A549 (cell line): ENCODE measurements around the gene EMC8. TPM values are rescaled to one million over a fixed set of nuclear protein-coding genes. Genes with fewer than 3 reads are reported as not detected.
"Not testable (repeated sequence)": the region's sequence is repeated elsewhere in the genome, so short reads cannot be mapped to it uniquely, and the experiment has no call there.

Source experiments
- ATAC-seq, 2 experiments: fragments of 200-7000 bp in 1 of 2; fragments of >200 bp in 1 of 2; cut with Nextera tagmentation in 1 of 2; cut with Tn5 transposase in 1 of 2; 3 replicates each; pipeline versions ENCODE4 v1.8.0 to v1.9.1; 2018 to 2020; ENCODE audit warnings: mild to moderate bottlenecking in 1 of 2, moderate library complexity in 1 of 2
- CTCF ChIA-PET: fragments of 300-600 bp; sonication (Branson Sonifier 250); formaldehyde crosslinking; extraction: SDS; loops from one replicate; lab custom pipeline; 2021; ENCODE audit warnings: antibody characterized with exemption, inconsistent platforms; lab: Yijun Ruan, JAX
- POLR2A ChIA-PET: fragments of 350-600 bp; formaldehyde crosslinking; extraction: SDS; loops from one replicate; lab custom pipeline; 2021; ENCODE audit warnings: antibody characterized with exemption, inconsistent platforms; lab: Yijun Ruan, JAX
- DNase-seq, 2 experiments: peaks; one replicate each; pipeline versions ENCODE4 v3.0.0 to v3.0.0-alpha.2; 2011 to 2016; ENCODE audit warnings: low read depth in 1 of 2, low spot score in 1 of 2
- FAIRE-seq: peaks from 2 replicates; lab custom pipeline; 2011; peaks lifted over from hg19 to GRCh38; lab: Jason Lieb, UNC
- H3K27ac ChIP-seq, 2 experiments: fragments of >200 bp; sonication (Bioruptor Twin); formaldehyde crosslinking; 3 replicates each; pipeline ENCODE4 v1.5.1; 2016 to 2017
- H3K4me1 ChIP-seq: fragments of >200 bp; sonication (Bioruptor Twin); formaldehyde crosslinking; 3 replicates; pipeline ENCODE4 v1.6.1; 2016
- H3K4me2 ChIP-seq: fragments of >200 bp; sonication (Bioruptor Twin); formaldehyde crosslinking; 3 replicates; pipeline ENCODE4 v1.6.1; 2016
- H3K4me3 ChIP-seq: fragments of >200 bp; sonication (Bioruptor Twin); formaldehyde crosslinking; 3 replicates; pipeline ENCODE4 v1.5.1; 2016
- H3K9me3 ChIP-seq: fragments of >200 bp; sonication (Bioruptor Twin); formaldehyde crosslinking; 3 replicates; pipeline ENCODE4 v1.6.1; 2016
- BCL3 ChIP-seq: fragments of >200 bp; sonication (Bioruptor Twin); formaldehyde crosslinking; IDR thresholded peaks from 3 replicates; pipeline ENCODE4 v1.6.1; 2016
- CBX8 ChIP-seq: fragments of 200-600 bp; sonication (generic); IDR thresholded peaks from 2 replicates; pipeline ENCODE4 v1.6.1; 2016
- ELK1 ChIP-seq: fragments of 150-350 bp; IDR thresholded peaks from 2 replicates; pipeline ENCODE4 v1.6.1; 2014; ENCODE audit warnings: low read depth, mild to moderate bottlenecking, low read length
- EP300 ChIP-seq, 2 experiments: fragments of >200 bp; sonication (Bioruptor Twin); formaldehyde crosslinking; IDR thresholded peaks; 2 replicates in 1 of 2; 3 replicates in 1 of 2; pipeline ENCODE4 v1.6.1; 2016 to 2017
- ESRRA ChIP-seq: fragments of 150-350 bp; IDR thresholded peaks from 2 replicates; pipeline ENCODE4 v1.6.1; 2014; ENCODE audit warnings: mild to moderate bottlenecking, low read length, borderline replicate concordance
- FOXS1 ChIP-seq: fragments of 250-450 bp; sonication (Bioruptor Pico); IDR thresholded peaks from 2 replicates; pipeline ENCODE4 v1.5.0; 2020; ENCODE audit warnings: mild to moderate bottlenecking, moderate library complexity
- GATA3 ChIP-seq: IDR thresholded peaks from 2 replicates; pipeline ENCODE4 v1.6.1; 2012; ENCODE audit warnings: borderline replicate concordance
- HES2 ChIP-seq: fragments of >200 bp; sonication (Bioruptor Twin); formaldehyde crosslinking; IDR thresholded peaks from 2 replicates; pipeline ENCODE4 v1.6.1; 2016
- HOXA7 ChIP-seq: fragments of 250-450 bp; sonication (Bioruptor Pico); IDR thresholded peaks from 2 replicates; pipeline ENCODE4 v1.5.0; 2020; ENCODE audit warnings: mild to moderate bottlenecking, moderate library complexity
- JUN ChIP-seq, 2 experiments: fragments of >200 bp; sonication (Bioruptor Twin); formaldehyde crosslinking; IDR thresholded peaks; 2 replicates in 1 of 2; 3 replicates in 1 of 2; pipeline ENCODE4 v1.6.1; 2016 to 2017
- MAX ChIP-seq: IDR thresholded peaks from 2 replicates; pipeline ENCODE4 v1.6.1; 2012
- MYC ChIP-seq: IDR thresholded peaks from 2 replicates; pipeline ENCODE4 v1.6.1; 2012; ENCODE audit warnings: mild to moderate bottlenecking, inconsistent platforms, low read length, improper control_type of control experiment, borderline replicate concordance
- NPAS2 ChIP-seq: fragments of 250-450 bp; sonication (Bioruptor Pico); IDR thresholded peaks from 2 replicates; pipeline ENCODE4 v1.8.0; 2022; ENCODE audit warnings: mild to moderate bottlenecking, moderate library complexity, borderline replicate concordance
- RARB ChIP-seq: fragments of 250-450 bp; sonication (Bioruptor Pico); IDR thresholded peaks from 2 replicates; pipeline ENCODE4 v1.8.0; 2021; ENCODE audit warnings: mild to moderate bottlenecking, moderate library complexity
- TFCP2L1 ChIP-seq: fragments of 250-450 bp; sonication (Bioruptor Pico); IDR thresholded peaks from 2 replicates; pipeline ENCODE4 v1.5.0; 2021; ENCODE audit warnings: mild to moderate bottlenecking
- ZNF302 ChIP-seq: fragments of 250-450 bp; sonication (Bioruptor Pico); IDR thresholded peaks from 2 replicates; pipeline ENCODE4 v1.9.0; 2021; ENCODE audit warnings: inconsistent platforms, mild to moderate bottlenecking, moderate library complexity
- ZSCAN20 ChIP-seq: fragments of 250-450 bp; sonication (Bioruptor Pico); IDR thresholded peaks from 2 replicates; pipeline ENCODE4 v1.8.0; 2022; ENCODE audit warnings: mild to moderate bottlenecking, moderate library complexity
- WGBS: methylation state at CpG from one replicate; pipeline ENCODE4 v1.1.6; 2017; ENCODE audit errors: missing lambda C conversion rate; 5-methylcytosine and 5-hydroxymethylcytosine counted together
- polyA plus RNA-seq, 4 experiments: library from polyadenylated mRNA; depleted of rRNA in 3 of 4; stranded (reverse); fragments of >200 nt; fragmentation: RNase III in 1 of 4; extraction: RNeasy Plus Mini Kit Qiagen cat#74134 plus additional on column Dnase treatment in 1 of 4; gene quantifications; 2 replicates in 3 of 4; 3 replicates in 1 of 4; pipeline ENCODE4 v1.2.3, GENCODE V29; 2011 to 2017
- TF ChIP-seq, protein P1 (sequence below): fragments of 250-450 bp; sonication (Bioruptor Pico); IDR thresholded peaks from 2 replicates; pipeline ENCODE4 v1.5.0; 2020; ENCODE audit warnings: low read depth, mild to moderate bottlenecking, moderate library complexity

EMC8 gene
- polyA plus RNA-seq, 2 of the 4 experiments (the other 2 are of a cell fraction): 43.0 to 53.2 TPM

DNA sequence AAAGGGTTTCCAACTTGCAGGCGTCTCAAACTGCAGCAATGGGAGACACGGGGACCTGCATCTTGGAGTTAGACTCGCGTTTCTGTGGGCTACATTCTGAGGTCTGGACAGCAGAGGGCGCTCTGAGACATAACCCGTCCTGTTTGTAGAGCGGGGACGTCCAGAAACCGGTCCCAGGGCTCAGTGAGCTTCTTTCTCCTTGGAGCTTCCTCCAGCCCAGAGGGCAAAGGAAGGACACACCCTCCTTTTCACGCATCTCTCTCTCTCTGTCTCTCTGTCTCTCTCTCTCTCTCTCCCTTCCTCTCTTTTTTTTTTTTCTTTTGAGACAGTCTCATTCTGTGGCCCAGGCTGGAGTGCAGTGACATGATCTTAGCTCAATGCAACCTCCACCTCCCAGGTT is 19.9 kb upstream of the EMC8 start (continued):
- TF ChIP-seq BCL3 (no peak), ESRRA (no peak), JUN (IDR thresholded peaks at IDR 0.05) (no peak), TFCP2L1 (CRISPR knock-in tag) (no peak), MAX (no peak)

DNA sequence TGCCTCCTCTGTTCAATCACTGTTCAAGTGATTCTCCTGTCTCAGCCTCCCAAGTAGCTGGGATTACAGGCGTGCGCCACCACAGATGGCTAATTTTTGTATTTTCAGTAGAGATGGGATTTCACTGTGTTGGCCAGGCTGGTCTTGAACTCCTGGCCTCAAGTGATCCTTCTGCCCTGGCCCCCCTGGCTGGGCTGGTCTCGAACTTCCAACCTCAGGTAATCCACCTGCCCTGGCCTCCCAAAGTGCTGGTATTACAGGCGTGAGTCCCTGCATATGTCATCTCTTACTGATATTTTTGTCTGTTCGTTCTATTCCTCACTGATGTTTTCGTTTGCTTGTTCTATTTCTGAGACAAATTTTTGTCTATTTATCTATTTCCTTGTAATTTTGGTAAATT is 17.9 kb upstream of the EMC8 start:
- CTCF ChIA-PET: interaction anchor here (0.6 to 7.7 kb wide), 5 partner anchors 61 to 701 kb away, joined by 3 to 345 read pairs (median 5); no protein-coding TSS in a partner anchor
- H3K4me2 ChIP-seq, H3K4me1 ChIP-seq, ATAC-seq, POLR2A ChIA-PET, H3K27ac ChIP-seq, FAIRE-seq, DNase-seq, H3K9me3 ChIP-seq, H3K4me3 ChIP-seq: not testable (repeated sequence)
- WGBS: 46% methylated on average over 6 of the region's 6 CpGs

DNA sequence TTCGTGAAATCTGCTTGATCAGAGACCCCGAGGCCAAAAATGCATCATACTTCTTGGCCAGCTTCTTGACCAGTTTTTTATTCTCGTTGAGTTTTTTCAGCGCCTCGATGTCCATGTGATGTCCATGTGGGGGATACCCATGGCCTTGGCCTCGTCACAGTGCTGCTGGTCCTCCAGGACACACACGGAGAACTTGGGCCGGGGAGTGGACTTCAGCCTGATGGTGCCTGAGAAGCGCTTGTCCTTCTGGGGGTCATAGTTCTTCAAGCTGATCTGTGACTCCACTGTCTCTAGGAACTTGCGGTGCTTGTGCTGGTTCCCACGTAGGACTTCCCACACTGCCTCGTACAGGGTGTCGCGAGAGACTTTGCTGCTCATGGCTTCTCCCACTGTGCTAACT is 16.8 kb upstream of the EMC8 start:
- POLR2A ChIA-PET: no interaction called here

DNA sequence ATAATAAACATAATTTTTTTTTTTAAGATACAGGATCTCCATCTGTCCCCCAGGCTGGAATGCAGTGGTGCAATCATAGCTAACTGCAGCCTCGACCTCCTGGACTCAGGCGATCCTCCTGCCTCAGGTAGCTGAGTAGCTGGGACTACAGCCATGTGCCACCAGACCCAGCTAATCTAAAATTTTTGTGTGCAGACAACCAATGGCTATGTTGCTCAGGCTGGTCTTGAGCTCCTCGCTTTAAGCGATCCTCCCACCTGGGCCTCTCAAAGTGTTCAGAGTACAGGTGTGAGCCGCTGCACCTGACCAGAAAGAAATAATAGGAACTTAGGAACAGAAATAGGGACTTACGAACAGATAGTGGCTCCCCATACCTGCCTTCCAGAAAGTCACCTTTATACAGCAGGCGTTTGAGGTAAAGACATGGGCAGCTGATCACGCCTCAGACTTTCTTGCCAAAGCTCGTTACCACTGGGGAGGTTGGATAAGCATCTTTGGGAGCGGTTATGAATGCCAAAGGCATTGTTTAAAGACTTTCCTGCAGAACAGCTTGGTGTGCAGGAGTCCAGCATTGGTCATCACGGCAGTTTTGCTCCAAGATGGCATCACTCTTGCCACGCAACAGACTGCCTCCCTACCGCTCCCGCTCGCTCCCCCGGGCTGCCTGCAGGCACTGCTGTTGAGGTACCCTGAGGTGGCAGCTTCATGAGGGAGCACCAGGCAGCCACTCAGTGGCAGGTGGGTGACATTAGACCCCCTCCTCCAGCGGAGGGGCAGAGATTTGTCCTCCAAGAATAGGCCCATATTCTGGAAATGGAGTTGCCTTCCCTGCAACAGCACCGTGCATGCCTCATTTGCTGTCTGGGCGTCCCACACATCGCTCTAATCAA is 13.7 kb upstream of the EMC8 start:
- TF ChIP-seq CBX8 (no peak), MYC (no peak), ZNF302 (no peak), ZSCAN20 (no peak), FOXS1 (no peak), EP300 (IDR thresholded peaks at IDR 0.05) (no peak), ELK1 (no peak), NPAS2 (no peak), GATA3 (no peak)
- 0 out of 3 replicates have a peak, but pooled peaks cover 1% of the 10 kb centered on the region for H3K9me3 ChIP-seq
- ChIA-PET CTCF (interaction anchor here (0.6 to 3.7 kb wide), 12 partner anchors 8 to 707 kb away, joined by 3 to 25 read pairs (median 4); no protein-coding TSS in a partner anchor), POLR2A (no interaction called here)
- no peaks in the 10 kb centered on the region for H3K4me1 ChIP-seq
- no peak overlapping the region for H3K27ac ChIP-seq
- no peak overlapping the region for H3K4me3 ChIP-seq
- ATAC-seq (no peak; a peak in 1 of 6 replicates), FAIRE-seq (no peak), DNase-seq (no peak)
- WGBS: 60% methylated on average over 20 of the region's 20 CpGs
- H3K4me2 ChIP-seq: no peak overlapping the region

More for the DNA sequence above, 16.8 kb upstream of the EMC8 start:
- no peak for DNase-seq
- WGBS: 80% methylated on average over 14 of the region's 14 CpGs
- Histone ChIP-seq H3K9me3 (0 out of 3 replicates have a peak, but pooled peaks cover 2% of the 10 kb centered on the region), H3K4me3 (no peak overlapping the region), H3K4me2 (no peak overlapping the region), H3K27ac (no peak overlapping the region)
- ATAC-seq: no peak
- CTCF ChIA-PET: interaction anchor here (0.9 to 7.7 kb wide), 6 partner anchors 9 to 702 kb away, joined by 3 to 345 read pairs (median 6); no protein-coding TSS in a partner anchor
- TF ChIP-seq ELK1 (no peak), HES2 (no peak), RARB (no peak), HOXA7 (CRISPR knock-in tag) (no peak), MAX (no peak)
- TF ChIP-seq, protein P1, sequence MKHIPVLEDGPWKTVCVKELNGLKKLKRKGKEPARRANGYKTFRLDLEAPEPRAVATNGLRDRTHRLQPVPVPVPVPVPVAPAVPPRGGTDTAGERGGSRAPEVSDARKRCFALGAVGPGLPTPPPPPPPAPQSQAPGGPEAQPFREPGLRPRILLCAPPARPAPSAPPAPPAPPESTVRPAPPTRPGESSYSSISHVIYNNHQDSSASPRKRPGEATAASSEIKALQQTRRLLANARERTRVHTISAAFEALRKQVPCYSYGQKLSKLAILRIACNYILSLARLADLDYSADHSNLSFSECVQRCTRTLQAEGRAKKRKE: no peak
- TF ChIP-seq, all 56 proteins: peak for 0
- no peaks in the 10 kb centered on the region for H3K4me1 ChIP-seq
- FAIRE-seq: no peak
